ENCODE data around the gene CDH1.
"Not testable (repeated sequence)": the region's sequence is repeated elsewhere in the genome, so short reads cannot be mapped to it uniquely, and the experiment has no call there.

- not testable (repeated sequence) for TF ChIP-seq CTCF, POLR2A (IDR thresholded peaks at IDR 0.05)
Observed at GRCh38 chr16:68787419-68787807, 50.3 kb downstream of the CDH1 start.

All from heart left ventricle (tissue), 13 donors.